ENCODE data around the gene DOCK8.

DOCK8 gene

GRCh38 chr9:512555-513272 lies 298.0 kb downstream of the DOCK8 start:
- DNase-seq: no peak
